Neuronal stem cell (in vitro differentiated cells): ENCODE data around the gene NECAB2.
A peak's percentile ranks its signal among the peaks of the same experiment; 100 is the strongest.

ENCODE experiments used
- DNase-seq: peaks from one replicate; pipeline ENCODE4 v3.0.0-alpha.2; 2013; ENCODE audit warnings: low spot score
- H2AFZ ChIP-seq: one replicate; pipeline ENCODE4 v1.6.1; 2013; ENCODE audit warnings: mild to moderate bottlenecking, low read length, inconsistent platforms
- H2AK5ac ChIP-seq: 2 replicates; pipeline ENCODE4 v1.6.1; 2013; ENCODE audit warnings: low read depth, mild to moderate bottlenecking, inconsistent platforms, low read length, moderate library complexity, mixed read lengths
- H2BK120ac ChIP-seq: 2 replicates; pipeline ENCODE4 v1.6.1; 2013; ENCODE audit warnings: low read depth, mild to moderate bottlenecking, inconsistent platforms, low read length, moderate library complexity, mixed read lengths
- H2BK12ac ChIP-seq: one replicate; pipeline ENCODE4 v1.6.1; 2013; ENCODE audit warnings: low read length, inconsistent platforms
- H2BK15ac ChIP-seq: 2 replicates; pipeline ENCODE4 v1.6.1; 2013; ENCODE audit warnings: mild to moderate bottlenecking, low read length, inconsistent platforms, mixed read lengths
- H2BK5ac ChIP-seq: one replicate; pipeline ENCODE4 v1.6.1; 2013; ENCODE audit warnings: inconsistent platforms, mild to moderate bottlenecking, low read length, moderate library complexity
- H3K14ac ChIP-seq: one replicate; pipeline ENCODE4 v1.6.1; 2013; ENCODE audit warnings: low read length, inconsistent platforms
- H3K18ac ChIP-seq: 2 replicates; pipeline ENCODE4 v1.6.1; 2013; ENCODE audit warnings: low read length, inconsistent platforms
- H3K23ac ChIP-seq: 2 replicates; pipeline ENCODE4 v1.6.1; 2013; ENCODE audit warnings: low read depth, mild to moderate bottlenecking, mixed read lengths, low read length, inconsistent platforms; ENCODE audit not compliant: poor library complexity
- H3K27ac ChIP-seq: replicated peaks from 3 replicates; pipeline ENCODE4 v1.5.1; 2013; ENCODE audit warnings: low read length, inconsistent platforms
- H3K27me3 ChIP-seq, 3 experiments: 2 replicates each; pipeline ENCODE4 v1.6.1; 2013; ENCODE audit warnings: low read length in 3 of 3, mild to moderate bottlenecking in 2 of 3, inconsistent platforms in 1 of 3, low read depth in 1 of 3, mixed read lengths in 1 of 3, moderate library complexity in 1 of 3; ENCODE audit not compliant: control insufficient read depth in 3 of 3, insufficient read depth in 3 of 3
- H3K36me3 ChIP-seq, 2 donors: replicated peaks in 1 of 2; 2 replicates each; pipeline ENCODE4 v1.6.1; 2013; ENCODE audit warnings: low read length in 2 of 2; ENCODE audit not compliant: control insufficient read depth in 2 of 2, insufficient read depth in 2 of 2
- H3K4ac ChIP-seq: 2 replicates; pipeline ENCODE4 v1.6.1; 2013; ENCODE audit warnings: inconsistent platforms, mild to moderate bottlenecking, low read length, moderate library complexity
- H3K4me1 ChIP-seq, 2 donors: 1 replicate in 1 of 2; 2 replicates in 1 of 2; pipeline ENCODE4 v1.6.1; 2013; ENCODE audit warnings: low read length in 2 of 2, low read depth in 1 of 2; ENCODE audit not compliant: control insufficient read depth in 2 of 2, insufficient read depth in 1 of 2
- H3K4me2 ChIP-seq: one replicate; pipeline ENCODE4 v1.6.1; 2013; ENCODE audit warnings: mild to moderate bottlenecking, low read length, inconsistent platforms; ENCODE audit not compliant: insufficient read depth, poor library complexity, severe bottlenecking
- H3K4me3 ChIP-seq, 2 donors: 2 replicates each; pipeline ENCODE4 v1.5.1; 2013; ENCODE audit warnings: low read length in 2 of 2, mild to moderate bottlenecking in 2 of 2, inconsistent platforms in 1 of 2, moderate library complexity in 1 of 2
- H3K79me1 ChIP-seq: one replicate; pipeline ENCODE4 v1.6.1; 2013; ENCODE audit warnings: low read depth, mild to moderate bottlenecking, inconsistent platforms, low read length, moderate library complexity
- H3K9ac ChIP-seq: one replicate; pipeline ENCODE4 v1.6.1; 2013; ENCODE audit warnings: mild to moderate bottlenecking, low read depth, low read length, inconsistent platforms; ENCODE audit not compliant: poor library complexity
- H3K9me3 ChIP-seq, 2 donors: replicated peaks in 1 of 2; 2 replicates each; pipeline versions ENCODE3 to v1.6.1; 2013; ENCODE audit warnings: low read length in 2 of 2, mild to moderate bottlenecking in 2 of 2, inconsistent platforms in 1 of 2, low read depth in 1 of 2, mixed read lengths in 1 of 2, moderate library complexity in 1 of 2; ENCODE audit not compliant: control insufficient read depth in 2 of 2, insufficient read depth in 1 of 2
- H4K8ac ChIP-seq: one replicate; pipeline ENCODE4 v1.6.1; 2013; ENCODE audit warnings: low read depth, mild to moderate bottlenecking, inconsistent platforms, low read length, moderate library complexity
- H4K91ac ChIP-seq: one replicate; pipeline ENCODE4 v1.6.1; 2013; ENCODE audit warnings: low read length, low read depth, mild to moderate bottlenecking, inconsistent platforms; ENCODE audit not compliant: poor library complexity
- WGBS, 2 donors: extraction: QIAGEN DNeasy Blood & Tissue Kit; methylation state at CpG; one replicate each; pipeline ENCODE4 v1.1.7; 2013; ENCODE audit warnings: missing lambda C conversion rate in 2 of 2, mixed read lengths in 1 of 2; ENCODE audit not compliant: insufficient read length in 2 of 2, insufficient replicate concordance in 1 of 2; ENCODE audit errors: extremely low coverage in 2 of 2; 5-methylcytosine and 5-hydroxymethylcytosine counted together

NECAB2 gene

DNA sequence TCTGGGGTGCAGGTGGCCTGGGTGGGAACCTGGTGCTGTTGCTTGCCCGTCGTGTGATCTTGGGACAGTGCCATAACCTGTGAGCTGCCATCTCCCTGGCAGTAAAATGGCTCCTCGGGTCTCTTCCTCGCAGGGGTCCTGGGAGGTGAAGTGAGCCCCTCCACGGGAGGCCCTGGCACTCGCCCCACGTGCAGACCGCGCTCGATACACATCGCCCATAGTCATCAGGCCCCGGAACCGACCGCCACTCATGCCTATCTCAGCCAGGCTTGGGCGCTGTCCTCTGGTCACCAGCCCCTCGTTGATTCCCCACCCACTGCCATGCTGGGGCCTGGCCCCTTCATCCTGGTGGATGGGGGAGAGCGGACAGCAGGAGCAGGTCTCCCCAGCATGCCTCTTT is 36.5 kb upstream of the NECAB2 start:
- Histone ChIP-seq H3K18ac (peak overlapping the region; percentile 38), H2BK120ac (peak overlapping the region; percentile 47), H3K4me3 (no peak overlapping the region), H3K23ac (peak overlapping the region; percentile 85), H3K27me3 (no peaks in the 10 kb centered on the region), H2BK5ac (peak overlapping the region; percentile 66), H3K4me1 (peaks cover 0 to 3% of the 10 kb centered on the region in 2 donors), H3K79me1 (peaks cover 2% of the 10 kb centered on the region), H2AFZ (no peak overlapping the region), H2BK15ac (no peak overlapping the region), H3K36me3 (no peaks in the 10 kb centered on the region), H2AK5ac (peak overlapping the region; percentile 37), H3K9me3 (no peaks in the 10 kb centered on the region), H3K4ac (no peak overlapping the region), H3K4me2 (no peak overlapping the region), H4K91ac (no peak overlapping the region), H4K8ac (peak overlapping the region; percentile 3), H3K9ac (peak overlapping the region; percentile 21), H3K27ac (no peak overlapping the region), H2BK12ac (peak overlapping the region; percentile 41), H3K14ac (peak overlapping the region; percentile 56)
- no peak for DNase-seq
- no CpG with 5 or more reads among the region's 17 CpGs for WGBS, 2 donors

DNA sequence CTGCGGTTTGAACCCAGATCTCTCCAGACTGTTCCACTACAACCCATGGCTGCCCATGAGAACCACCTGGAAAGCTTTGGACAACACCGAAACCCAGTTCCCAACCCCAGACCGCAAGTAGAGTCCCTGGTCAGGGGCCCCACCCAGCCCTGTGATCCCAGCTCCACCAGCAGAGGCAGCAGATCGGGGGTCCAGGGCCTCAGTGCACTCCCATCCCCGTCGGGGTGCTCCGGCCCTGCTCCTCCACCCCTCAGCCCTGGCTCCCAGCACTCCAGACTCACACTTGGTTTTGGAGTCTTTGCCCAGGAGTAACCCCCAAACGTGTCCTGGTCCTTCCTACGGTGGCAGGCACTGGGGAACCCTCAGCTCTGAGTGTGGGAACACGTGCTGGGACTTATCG is 35.7 kb upstream of the NECAB2 start:
- Histone ChIP-seq H3K4ac (no peak overlapping the region), H3K9ac (no peak overlapping the region), H2AFZ (no peak overlapping the region), H3K14ac (no peak overlapping the region), H3K4me1 (no peaks in the 10 kb centered on the region), H2BK12ac (no peak overlapping the region), H3K36me3 (no peaks in the 10 kb centered on the region), H3K18ac (peak overlapping the region; percentile 46), H2BK120ac (no peak overlapping the region), H4K8ac (no peak overlapping the region), H3K4me3 (no peak overlapping the region), H3K27me3 (no peaks in the 10 kb centered on the region), H3K9me3 (peaks cover 0 to 4% of the 10 kb centered on the region in 2 donors), H2AK5ac (peak overlapping the region; percentile 61), H3K79me1 (peaks cover 2% of the 10 kb centered on the region), H2BK5ac (peak overlapping the region; percentile 66), H4K91ac (no peak overlapping the region), H3K23ac (peak overlapping the region; percentile 90), H2BK15ac (no peak overlapping the region), H3K4me2 (no peak overlapping the region), H3K27ac (no peak overlapping the region)
- no CpG with 5 or more reads among the region's 11 CpGs for WGBS, 2 donors
- DNase-seq, result no peak

DNA sequence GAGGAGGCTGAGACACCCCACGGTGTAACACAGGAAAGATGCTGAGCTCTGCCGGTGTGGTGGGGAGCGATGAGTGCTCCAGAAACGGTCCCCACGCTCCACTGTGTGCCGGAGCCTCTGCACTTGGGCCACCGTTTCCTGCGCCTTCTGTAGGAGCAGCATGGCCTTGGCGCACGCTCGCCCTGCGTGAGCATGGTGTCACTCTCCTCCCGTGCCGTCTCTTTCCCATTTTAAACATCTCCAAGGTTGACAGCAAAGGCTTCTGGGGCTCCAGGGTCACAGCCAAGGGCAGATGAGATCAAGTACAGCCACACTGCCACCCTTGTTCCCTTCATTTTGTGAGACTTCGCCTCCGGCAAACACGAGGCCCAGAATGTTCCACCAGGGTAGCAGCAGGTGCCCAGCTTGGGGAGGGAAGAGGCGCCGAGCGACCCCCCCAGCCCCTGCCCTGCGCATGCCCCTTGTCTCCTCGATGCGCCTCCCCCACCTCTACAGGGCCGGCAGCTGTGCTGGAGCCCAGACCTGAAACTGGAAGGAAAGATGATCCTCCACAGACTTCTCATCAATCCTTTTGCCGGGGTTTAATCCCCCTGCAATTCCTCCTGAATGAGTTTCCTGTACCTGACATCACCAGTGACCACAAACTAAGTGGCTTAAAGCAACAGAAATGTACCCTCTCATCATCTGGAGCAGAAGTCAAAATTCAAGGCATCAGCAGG is 34.9 kb upstream of the NECAB2 start:
- Histone ChIP-seq H3K27ac (no peak overlapping the region), H4K91ac (no peak overlapping the region), H2BK15ac (peak overlapping the region; percentile 31), H2BK120ac (no peak overlapping the region), H3K9ac (no peak overlapping the region), H2AK5ac (peak overlapping the region; percentile 61), H3K4me2 (no peak overlapping the region), H3K14ac (peak overlapping the region; percentile 17), H3K4me3 (no peak overlapping the region), H3K36me3 (no peaks in the 10 kb centered on the region), H4K8ac (no peak overlapping the region), H3K23ac (no peak overlapping the region), H2BK12ac (no peak overlapping the region), H3K9me3 (peaks cover 0 to 4% of the 10 kb centered on the region in 2 donors), H3K27me3 (no peaks in the 10 kb centered on the region), H3K4me1 (no peaks in the 10 kb centered on the region), H3K79me1 (peaks cover 4% of the 10 kb centered on the region), H2AFZ (no peak overlapping the region), H3K4ac (no peak overlapping the region), H2BK5ac (peak overlapping the region; percentile 59), H3K18ac (peak overlapping the region; percentile 46)
- DNase-seq, result no peak
- WGBS, 2 donors, result no CpG with 5 or more reads among the region's 25 CpGs

DNA sequence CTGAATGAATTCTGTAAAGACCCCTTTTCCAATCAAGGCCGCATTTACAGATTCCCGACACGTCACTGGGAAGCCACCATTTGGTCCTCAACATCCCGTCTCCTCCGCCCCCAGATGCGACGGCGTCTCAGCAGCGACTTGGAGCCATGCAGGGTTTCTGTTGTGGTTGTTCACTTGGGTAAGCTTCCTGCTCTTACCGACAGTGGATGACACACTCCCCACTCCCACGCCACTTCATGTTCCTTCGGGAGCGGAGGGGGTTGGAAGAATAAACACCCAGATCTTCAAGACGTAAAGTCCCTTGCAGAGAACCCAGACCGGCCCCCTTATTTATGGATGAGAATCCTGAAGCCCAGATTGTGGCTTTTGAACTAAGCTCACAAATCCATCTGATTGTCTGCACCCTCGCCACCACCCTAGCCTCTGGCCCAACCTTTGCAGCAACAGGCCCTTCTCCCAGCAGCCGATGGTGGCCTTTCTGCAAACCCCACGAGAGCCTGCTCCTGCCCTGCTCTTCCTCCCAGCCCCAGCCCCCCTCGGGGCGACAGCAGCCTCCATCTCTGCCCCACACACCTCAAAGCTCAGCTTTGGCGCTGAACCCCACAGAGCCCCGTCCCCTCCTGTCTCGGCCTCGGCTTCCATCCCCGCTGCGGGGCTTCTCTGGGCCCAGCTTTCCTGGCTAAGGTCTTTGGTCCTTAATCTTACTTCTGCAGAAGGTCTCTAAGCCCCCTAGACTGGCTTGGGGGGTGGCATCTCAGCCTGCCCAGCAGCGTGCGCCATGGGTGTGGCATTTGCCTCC is 34.0 kb upstream of the NECAB2 start:
- Histone ChIP-seq H3K4me2 (no peak overlapping the region), H3K27me3 (no peaks in the 10 kb centered on the region), H3K79me1 (peaks cover 4% of the 10 kb centered on the region), H3K9me3 (peaks cover 0 to 4% of the 10 kb centered on the region in 2 donors), H2BK15ac (no peak overlapping the region), H3K18ac (no peak overlapping the region), H4K8ac (no peak overlapping the region), H2BK5ac (peak overlapping the region; percentile 63), H2AK5ac (peak overlapping the region; percentile 70), H2BK120ac (no peak overlapping the region), H2BK12ac (no peak overlapping the region), H3K27ac (no peak overlapping the region), H3K4ac (no peak overlapping the region), H2AFZ (no peak overlapping the region), H3K36me3 (no peaks in the 10 kb centered on the region), H3K23ac (no peak overlapping the region), H3K4me1 (no peaks in the 10 kb centered on the region), H3K9ac (no peak overlapping the region), H3K4me3 (no peak overlapping the region), H3K14ac (no peak overlapping the region), H4K91ac (no peak overlapping the region)
- no CpG with 5 or more reads among the region's 28 CpGs for WGBS, 2 donors
- no peak for DNase-seq
